GM12892 (cell line): Measurements from ENCODE around the gene GFPT2.

Source experiments
- DNase-seq: peaks from one replicate; pipeline ENCODE4 v3.0.0; 2011; ENCODE audit not compliant: insufficient read length
- FAIRE-seq: peaks from 2 replicates; lab custom pipeline; 2011; peaks lifted over from hg19 to GRCh38; lab: Jason Lieb, UNC
- POLR2A ChIP-seq: IDR thresholded peaks from 2 replicates; pipeline ENCODE4 v1.6.1; 2011; ENCODE audit warnings: low read depth, low read length, control low read depth
- POLR2AphosphoS5 ChIP-seq: IDR thresholded peaks from 2 replicates; pipeline ENCODE4 v1.6.1; 2011; ENCODE audit warnings: low read depth, low read length, control low read depth
- TAF1 ChIP-seq: IDR thresholded peaks from 2 replicates; pipeline ENCODE4 v1.6.1; 2011; ENCODE audit warnings: low read depth, mild to moderate bottlenecking, control low read depth, low read length, borderline replicate concordance

GFPT2 gene

DNA sequence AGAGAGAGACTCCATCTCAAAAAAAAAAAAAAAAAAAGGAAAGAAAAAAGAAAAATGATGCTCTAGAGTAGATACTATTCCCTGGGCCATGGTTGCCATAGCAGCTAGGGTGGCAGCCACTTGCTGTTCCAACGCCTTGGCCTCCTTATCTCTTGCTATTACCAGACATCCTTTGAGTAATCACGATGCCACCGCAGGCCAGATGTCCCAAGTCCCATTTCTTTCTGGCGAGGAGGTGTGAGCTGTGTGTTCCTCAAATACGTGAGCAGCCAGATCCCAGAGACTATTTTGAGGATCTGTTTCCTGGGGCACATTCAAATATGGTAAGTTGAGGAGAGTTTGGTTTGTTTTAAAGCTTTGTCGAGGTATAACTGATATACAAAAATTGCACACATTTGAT, 23.4 kb upstream of the GFPT2 start:
- no peak for TF ChIP-seq POLR2AphosphoS5
- DNase-seq = no peak
- no peak for FAIRE-seq

DNA sequence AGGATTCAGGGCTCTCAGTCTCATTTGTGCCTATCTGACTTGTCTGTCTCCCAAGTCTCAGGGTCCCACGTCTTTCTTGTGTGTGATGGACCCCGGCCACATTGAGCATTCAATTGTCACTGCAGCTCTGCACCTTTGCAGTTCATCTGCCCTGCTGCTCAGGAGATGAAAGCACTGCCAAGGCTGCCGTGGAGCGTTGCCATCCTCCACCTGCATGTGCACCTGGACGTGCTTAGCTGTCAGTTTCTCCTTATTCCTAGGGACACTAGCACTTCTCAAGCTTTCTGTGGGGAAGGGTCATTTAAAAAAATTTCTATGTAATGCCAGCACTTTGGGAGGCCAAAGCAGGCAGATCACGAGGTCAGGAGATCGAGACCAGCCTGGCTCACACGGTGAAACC, 22.8 kb upstream of the GFPT2 start:
- TF ChIP-seq TAF1 (no peak), POLR2AphosphoS5 (no peak), POLR2A (no peak)
- DNase-seq = no peak
- FAIRE-seq = no peak

DNA sequence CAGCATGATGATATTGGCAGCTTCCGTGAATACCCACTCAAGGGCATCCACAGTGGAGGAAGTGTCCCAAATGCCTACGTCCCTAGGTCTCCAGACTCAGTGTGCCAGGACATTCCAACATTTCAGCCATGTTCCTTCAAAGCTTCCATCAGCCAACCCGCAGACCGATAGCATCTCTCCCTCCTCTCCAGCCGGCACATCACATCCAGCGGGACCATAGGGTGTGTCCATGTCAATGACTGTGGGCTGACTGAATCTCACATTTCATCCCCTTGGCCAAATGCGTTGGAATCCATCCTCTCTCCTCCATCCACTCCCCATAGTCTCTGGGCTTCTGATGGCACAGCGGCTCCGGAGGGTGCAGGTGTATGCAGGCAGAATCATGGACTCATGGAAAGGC, 22.2 kb upstream of the GFPT2 start:
- no peak for FAIRE-seq
- TF ChIP-seq POLR2AphosphoS5 (no peak), TAF1 (no peak), POLR2A (no peak)
- no peak for DNase-seq

DNA sequence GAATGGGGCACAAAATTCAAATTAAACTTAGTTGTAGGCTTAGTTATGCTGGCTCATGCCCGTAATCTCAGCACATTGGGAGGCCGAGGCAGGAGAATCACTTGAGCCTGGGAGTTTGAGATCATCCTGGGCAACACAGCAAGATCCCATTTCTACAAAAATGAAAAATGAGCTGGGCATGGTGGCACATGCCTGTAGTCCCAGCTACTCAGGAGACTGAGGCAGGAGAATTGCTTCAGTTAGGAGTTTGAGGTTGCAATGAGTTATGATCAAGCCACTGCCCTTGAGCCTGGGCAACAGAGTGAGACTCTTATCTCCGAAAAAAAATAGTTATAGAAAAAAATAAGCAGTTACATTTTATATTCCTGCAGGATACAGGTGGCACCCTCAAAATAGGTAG, 20.7 kb upstream of the GFPT2 start:
- no peak for TF ChIP-seq TAF1
- no peak for TF ChIP-seq POLR2AphosphoS5
- TF ChIP-seq POLR2A = no peak
- DNase-seq (no peak), FAIRE-seq (no peak)

DNA sequence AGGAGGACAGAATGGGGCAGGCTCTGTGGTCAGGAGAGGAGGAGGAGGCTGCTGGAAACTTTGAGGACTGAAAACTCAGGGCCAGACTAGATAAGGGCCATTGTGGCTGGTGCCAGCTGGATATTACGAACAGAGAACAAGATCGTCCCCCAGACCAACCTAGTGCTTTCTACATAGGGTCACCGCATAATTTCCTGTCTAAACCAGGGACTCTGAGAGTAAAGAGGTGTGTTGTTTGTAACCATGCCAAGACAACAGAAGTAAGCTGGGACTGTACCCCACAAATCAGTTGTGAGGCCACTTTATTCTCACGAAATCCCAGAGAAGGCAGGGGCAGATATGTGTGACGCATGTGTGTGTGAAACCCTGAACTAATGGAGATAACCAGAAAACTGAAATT, 20.3 kb upstream of the GFPT2 start:
- FAIRE-seq (no peak), DNase-seq (no peak)
- TF ChIP-seq POLR2AphosphoS5 = no peak
- TF ChIP-seq POLR2A = no peak
- no peak for TF ChIP-seq TAF1

DNA sequence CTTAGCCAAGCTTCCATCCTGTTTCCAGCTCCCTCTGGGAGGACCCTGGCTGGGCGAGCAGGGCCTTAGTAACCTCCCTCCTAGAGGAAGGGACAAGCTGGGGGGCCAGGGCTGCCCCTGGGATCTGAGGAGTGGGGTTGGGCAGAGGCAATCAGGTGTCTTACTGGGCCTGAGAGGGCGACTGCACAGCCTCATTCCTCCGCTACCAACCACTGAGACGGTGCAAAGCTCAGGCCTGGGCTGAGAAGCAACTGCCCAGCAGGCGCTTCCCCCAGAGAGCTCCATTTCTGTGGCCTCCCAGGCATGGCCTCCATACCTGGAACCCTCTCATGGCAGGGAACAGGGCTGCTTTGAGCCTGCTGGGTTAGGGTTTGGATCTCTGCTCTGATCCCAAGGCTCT, 18.8 kb upstream of the GFPT2 start:
- DNase-seq = no peak
- FAIRE-seq = no peak
- TF ChIP-seq TAF1 = no peak
- no peak for TF ChIP-seq POLR2A
- no peak for TF ChIP-seq POLR2AphosphoS5

DNA sequence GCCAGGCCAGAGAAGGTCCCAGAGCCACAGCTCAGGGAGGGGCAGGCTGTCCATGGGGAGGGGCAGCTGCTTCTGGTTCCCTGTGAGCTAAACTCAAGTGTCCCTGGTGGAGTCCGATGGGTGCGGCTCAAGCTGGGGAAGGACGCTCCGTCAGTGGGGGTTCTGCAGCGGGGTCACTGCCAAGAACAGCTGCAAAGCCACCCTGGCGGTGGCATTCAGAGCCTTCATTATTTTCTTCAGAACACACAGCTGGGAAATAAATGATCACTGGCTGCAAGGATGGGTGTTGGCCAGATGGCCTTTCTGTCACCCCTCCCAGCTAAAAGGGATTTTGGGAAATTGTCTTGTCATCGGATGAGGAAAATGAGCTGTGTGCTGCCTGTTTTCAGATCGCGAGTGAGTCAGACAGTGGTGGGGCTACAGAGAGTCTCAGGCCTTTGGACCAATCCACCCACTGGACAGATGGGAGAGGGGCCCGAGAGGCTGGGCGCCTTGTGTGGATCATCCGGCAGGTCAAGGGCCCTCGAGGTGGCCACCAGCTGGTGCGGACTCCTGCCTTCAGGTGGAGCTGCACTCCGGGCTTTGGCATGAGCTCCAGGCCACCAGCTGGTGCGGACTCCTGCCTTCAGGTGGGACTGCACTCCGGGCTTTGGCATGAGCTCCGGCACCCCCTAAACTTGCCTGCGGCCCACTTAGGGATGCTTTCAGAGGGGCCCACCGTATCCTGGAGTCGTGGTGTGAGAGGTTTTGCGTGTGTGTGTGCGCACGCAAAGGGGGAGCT, 17.9 kb upstream of the GFPT2 start:
- TF ChIP-seq POLR2A = no peak
- TF ChIP-seq POLR2AphosphoS5 = no peak
- TF ChIP-seq TAF1 = no peak
- no peak for FAIRE-seq
- no peak for DNase-seq

DNA sequence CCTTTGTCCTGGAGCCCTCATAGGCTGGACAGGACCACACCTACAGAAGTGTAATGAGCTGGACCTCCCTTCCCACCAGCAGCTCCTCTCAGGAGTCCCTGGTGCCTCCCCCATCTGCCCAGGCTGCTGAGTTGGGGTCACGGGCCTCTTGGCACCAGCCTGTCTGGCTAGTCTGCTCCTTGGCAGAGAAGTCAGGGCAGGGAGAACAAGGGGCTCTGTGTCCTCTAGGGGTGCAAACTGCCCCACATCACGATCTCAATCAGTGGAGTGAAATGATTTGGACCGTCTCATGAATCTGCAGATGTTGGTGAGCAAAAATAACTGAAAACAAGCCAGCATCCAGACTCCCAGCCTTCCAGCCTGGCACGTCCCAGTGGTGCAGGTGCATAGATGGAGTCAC, 14.9 kb upstream of the GFPT2 start:
- DNase-seq (no peak), FAIRE-seq (no peak)
- TF ChIP-seq POLR2A (no peak), POLR2AphosphoS5 (no peak), TAF1 (no peak)

DNA sequence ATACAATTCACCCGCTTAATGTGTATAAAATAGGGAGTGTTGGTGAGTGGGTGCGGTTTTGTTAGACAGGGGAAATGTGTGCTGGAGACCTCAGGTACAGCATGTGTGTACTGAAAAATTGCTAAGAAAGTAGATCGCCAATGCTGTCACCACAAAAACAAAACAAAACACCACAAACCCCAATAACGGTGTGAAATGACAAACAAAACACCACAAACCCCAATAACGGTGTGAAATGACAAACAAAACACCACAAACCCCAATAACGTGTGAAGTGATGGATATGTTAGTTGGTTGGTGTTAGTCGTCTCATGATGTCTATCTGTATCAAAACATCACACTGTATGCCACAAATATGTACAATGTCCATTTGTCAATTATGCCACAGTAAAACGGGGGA, 14.2 kb upstream of the GFPT2 start:
- FAIRE-seq (no peak), DNase-seq (no peak)
- TF ChIP-seq POLR2AphosphoS5 = no peak
- no peak for TF ChIP-seq TAF1
- no peak for TF ChIP-seq POLR2A

DNA sequence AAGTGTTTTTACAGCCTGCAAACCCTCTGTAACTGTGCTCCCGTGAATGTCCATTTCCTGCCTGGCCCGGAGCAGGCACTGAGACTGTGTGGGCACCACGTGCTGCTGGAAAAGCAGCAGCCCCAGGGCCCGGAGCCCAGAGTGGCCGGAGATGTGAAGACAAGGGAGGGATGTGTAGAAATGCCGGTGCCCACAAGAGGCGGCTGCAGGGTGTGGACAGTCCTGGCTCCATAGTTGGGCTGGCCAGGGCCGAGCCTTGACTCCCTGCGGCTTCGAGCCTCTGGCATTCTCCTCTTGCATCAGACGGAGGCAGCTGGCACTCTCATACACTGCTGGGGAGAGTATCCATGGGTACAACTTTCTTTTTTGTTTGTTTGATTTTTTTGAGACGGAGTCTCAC, 13.2 kb upstream of the GFPT2 start:
- DNase-seq (no peak), FAIRE-seq (no peak)
- no peak for TF ChIP-seq TAF1
- no peak for TF ChIP-seq POLR2A
- TF ChIP-seq POLR2AphosphoS5 = no peak

DNA sequence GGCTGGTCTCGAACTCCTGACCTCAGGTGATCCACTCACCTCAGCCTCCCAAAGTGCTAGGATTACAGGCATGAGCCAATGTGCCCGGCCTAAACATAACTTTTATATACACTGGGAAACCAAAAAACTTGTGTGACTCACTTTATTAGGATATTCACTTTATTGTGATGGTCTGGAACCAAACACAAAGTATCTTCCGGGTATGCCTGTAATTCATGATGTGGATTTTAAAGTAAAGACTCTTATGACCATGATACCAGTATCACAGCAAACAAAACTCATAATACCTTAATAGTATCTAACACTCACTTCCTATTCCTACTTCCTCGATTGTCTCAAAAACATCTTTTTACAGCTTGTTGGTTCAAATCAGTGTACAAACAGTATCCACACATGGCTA, 12.7 kb upstream of the GFPT2 start:
- FAIRE-seq (no peak), DNase-seq (no peak)
- TF ChIP-seq POLR2AphosphoS5 (no peak), TAF1 (no peak), POLR2A (no peak)

DNA sequence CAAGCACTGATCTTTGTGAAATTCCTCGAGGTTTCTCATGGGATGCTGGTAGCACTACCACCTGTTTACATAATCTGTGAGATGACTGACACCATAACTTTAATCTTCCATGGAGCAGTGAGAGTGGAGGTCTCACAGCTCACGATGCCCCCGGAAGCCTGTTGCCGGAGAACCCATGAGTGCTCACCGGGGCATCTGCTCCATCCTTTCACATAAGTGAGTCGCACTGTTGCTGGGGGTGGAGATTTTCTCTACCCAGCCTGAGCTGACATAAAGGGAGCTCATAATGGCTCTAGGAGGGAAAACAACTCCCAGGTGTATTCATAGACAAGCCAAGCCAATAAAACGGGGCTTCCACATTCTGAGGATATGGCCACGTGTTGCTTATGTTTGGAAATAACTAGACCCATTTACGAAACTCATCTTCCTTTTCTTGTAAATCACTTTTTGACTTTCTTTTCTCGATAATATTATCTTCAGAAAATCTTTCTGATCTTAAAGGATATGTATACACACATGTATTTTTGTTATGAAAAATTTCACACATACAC, 11.2 kb upstream of the GFPT2 start:
- DNase-seq (no peak), FAIRE-seq (no peak)

More for the DNA sequence above, 11.2 kb upstream of the GFPT2 start:
- no peak for TF ChIP-seq POLR2A
- no peak for TF ChIP-seq POLR2AphosphoS5
- TF ChIP-seq TAF1 = no peak
